ENCODE results near the gene PTGDS.

The PTGDS gene

DNA sequence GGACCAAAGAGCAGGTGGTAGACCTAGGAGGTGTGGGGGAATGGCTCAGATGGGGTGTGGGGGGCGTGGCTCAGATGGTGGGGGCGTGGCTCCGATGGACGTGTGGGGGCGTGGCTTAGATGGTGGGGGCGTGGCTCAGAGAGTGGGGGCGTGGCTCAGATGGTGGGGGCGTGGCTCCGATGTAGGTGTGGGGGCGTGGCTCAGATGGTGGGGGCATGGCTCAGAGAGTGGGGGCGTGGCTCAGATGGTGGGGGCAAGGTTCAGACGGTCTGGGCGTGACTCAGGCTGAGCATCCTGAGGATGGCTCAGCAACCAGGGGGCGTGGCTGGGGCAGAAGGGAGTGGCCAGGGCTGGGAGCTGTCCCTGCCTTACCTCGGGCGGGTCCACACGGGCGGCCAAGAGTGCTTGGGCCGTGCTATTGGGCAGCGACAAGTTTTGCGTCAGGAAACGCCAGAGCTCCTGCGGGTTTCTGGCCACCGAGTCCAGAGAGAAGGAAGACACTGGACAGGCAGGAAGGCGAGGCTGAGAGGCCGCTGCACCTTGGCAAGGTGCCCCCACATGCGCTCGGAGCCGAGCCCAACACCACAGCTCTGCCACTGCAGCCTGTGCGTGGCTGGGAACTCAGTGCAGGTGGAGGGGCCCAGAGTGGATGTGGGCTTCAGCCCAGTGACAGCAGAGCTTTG is 44.8 kb downstream of the PTGDS start:
- Histone ChIP-seq H3K27me3 (replicated peaks; ENCODE audit: control insufficient read depth, insufficient read depth, low read length) (no peaks in the 10 kb centered on the region; the same call in 1 of the 2 replicates), H3K36me3 (ENCODE audit: control insufficient read depth, insufficient read depth, low read length) (no peaks in the 10 kb centered on the region), H3K4me3 (replicated peaks; ENCODE audit: low read depth, low read length) (no peak overlapping the region)
- TF ChIP-seq, protein P1, sequence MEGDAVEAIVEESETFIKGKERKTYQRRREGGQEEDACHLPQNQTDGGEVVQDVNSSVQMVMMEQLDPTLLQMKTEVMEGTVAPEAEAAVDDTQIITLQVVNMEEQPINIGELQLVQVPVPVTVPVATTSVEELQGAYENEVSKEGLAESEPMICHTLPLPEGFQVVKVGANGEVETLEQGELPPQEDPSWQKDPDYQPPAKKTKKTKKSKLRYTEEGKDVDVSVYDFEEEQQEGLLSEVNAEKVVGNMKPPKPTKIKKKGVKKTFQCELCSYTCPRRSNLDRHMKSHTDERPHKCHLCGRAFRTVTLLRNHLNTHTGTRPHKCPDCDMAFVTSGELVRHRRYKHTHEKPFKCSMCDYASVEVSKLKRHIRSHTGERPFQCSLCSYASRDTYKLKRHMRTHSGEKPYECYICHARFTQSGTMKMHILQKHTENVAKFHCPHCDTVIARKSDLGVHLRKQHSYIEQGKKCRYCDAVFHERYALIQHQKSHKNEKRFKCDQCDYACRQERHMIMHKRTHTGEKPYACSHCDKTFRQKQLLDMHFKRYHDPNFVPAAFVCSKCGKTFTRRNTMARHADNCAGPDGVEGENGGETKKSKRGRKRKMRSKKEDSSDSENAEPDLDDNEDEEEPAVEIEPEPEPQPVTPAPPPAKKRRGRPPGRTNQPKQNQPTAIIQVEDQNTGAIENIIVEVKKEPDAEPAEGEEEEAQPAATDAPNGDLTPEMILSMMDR (IDR thresholded peaks at IDR 0.05; ENCODE audit: insufficient read depth, low read length, poor library complexity, severe bottlenecking): no peak
- DNase-seq (ENCODE audit: extremely low read depth, insufficient read length): peak; percentile 70

DNA sequence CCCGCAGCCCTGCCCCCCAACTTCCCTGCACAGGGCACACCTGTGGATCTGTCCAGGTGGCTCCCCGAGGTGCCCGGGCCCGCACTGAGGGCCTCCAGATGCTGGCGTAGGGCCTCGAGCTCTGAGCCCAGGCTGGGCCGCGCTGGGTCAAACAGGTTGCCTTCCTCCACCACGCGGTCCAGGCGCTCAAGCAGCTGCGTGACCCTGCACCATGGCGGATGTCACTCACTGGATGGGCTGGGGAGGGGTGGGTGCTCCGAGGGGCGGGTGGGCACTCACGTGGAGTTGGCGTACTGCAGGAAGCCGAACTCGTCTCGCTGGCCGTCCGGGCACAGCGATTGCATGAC is 45.3 kb downstream of the PTGDS start:
- Histone ChIP-seq H3K36me3 (ENCODE audit: control insufficient read depth, insufficient read depth, low read length) (no peaks in the 10 kb centered on the region), H3K27me3 (replicated peaks; ENCODE audit: control insufficient read depth, insufficient read depth, low read length) (no peaks in the 10 kb centered on the region; the same call in 1 of the 2 replicates), H3K4me3 (replicated peaks; ENCODE audit: low read depth, low read length) (no peak overlapping the region)
- no peak for DNase-seq (ENCODE audit: extremely low read depth, insufficient read length)
- TF ChIP-seq, protein P1 (IDR thresholded peaks at IDR 0.05; ENCODE audit: insufficient read depth, low read length, poor library complexity, severe bottlenecking): no peak

DNA sequence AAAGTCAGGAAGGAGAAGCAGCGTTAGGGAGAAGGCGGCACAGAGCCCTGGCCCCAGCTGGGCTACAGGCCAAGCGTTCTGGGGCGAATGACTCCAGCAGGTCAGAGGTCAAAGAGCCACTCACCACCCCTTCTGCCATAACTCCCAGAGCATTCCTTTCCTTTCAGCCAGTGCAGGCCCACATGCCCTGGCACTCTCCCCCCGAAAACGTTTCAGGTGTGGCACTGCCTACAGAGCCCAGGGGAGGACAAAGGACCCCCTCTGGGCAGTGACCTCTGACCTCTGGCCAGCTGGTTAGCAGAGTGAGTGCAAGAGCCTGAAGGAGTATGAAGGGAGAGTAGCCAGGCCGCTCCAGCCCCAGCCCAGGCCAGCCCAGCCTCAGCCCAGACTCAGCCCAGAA is 45.9 kb downstream of the PTGDS start:
- no peak for DNase-seq (ENCODE audit: extremely low read depth, insufficient read length)
- TF ChIP-seq, protein P1 (IDR thresholded peaks at IDR 0.05; ENCODE audit: insufficient read depth, low read length, poor library complexity, severe bottlenecking): no peak

DNA sequence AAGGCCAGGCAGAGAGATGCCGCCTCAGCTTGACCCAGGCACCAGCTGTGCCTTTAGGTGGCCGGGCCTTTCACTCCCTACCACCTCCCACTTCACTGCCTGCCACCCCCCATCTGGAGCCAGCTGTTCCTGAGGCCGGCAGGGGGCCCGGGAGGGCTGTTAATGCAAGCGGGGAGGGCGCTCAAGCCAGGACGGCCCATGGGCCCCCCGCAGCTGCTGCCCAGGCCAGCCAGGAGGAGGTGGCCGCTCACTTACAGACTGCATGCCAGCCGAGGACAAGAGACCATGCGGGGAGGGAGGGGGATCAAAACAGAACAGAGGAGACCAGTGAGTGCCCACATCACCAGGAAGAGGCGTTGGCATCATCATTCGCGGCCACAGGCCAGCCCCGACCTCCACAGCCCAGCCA is 46.3 kb downstream of the PTGDS start:
- Histone ChIP-seq H3K27me3 (replicated peaks; ENCODE audit: control insufficient read depth, insufficient read depth, low read length) (no peaks in the 10 kb centered on the region; the same call in 1 of the 2 replicates), H3K36me3 (ENCODE audit: control insufficient read depth, insufficient read depth, low read length) (no peaks in the 10 kb centered on the region), H3K4me3 (replicated peaks; ENCODE audit: low read depth, low read length) (no peak overlapping the region)
- no peak for DNase-seq (ENCODE audit: extremely low read depth, insufficient read length)
- TF ChIP-seq, protein P1 (IDR thresholded peaks at IDR 0.05; ENCODE audit: insufficient read depth, low read length, poor library complexity, severe bottlenecking): no peak

More for the DNA sequence above, 45.9 kb downstream of the PTGDS start:
- Histone ChIP-seq H3K27me3 (replicated peaks; ENCODE audit: control insufficient read depth, insufficient read depth, low read length) (no peaks in the 10 kb centered on the region; the same call in 1 of the 2 replicates), H3K4me3 (replicated peaks; ENCODE audit: low read depth, low read length) (no peak overlapping the region), H3K36me3 (ENCODE audit: control insufficient read depth, insufficient read depth, low read length) (no peaks in the 10 kb centered on the region)

DNA sequence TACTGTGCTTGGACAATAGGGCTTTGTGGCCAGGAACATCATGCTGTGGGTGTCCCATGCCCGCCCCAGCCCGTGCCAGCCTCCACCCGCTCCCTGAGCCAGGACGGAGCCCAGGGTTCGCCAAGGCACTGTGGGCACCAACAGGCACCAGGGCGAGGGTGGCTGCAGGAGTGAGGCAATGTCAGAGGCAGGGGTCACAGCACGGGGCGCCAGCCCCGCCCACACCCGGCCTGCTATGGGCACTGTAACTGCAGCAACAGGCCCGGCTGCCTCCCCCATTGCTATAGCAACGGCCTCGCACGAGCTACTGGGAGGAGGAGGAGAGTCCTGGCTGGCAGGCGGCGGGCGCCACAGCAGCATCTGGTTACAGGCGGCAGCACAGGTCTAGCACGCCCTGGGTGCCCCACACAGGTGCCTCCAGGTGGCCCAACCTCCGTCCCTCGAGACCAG is 48.2 kb downstream of the PTGDS start:
- no peaks in the 10 kb centered on the region; the same call in 1 of the 2 replicates for H3K27me3 ChIP-seq (replicated peaks; ENCODE audit: control insufficient read depth, insufficient read depth, low read length)
- no peak for DNase-seq (ENCODE audit: extremely low read depth, insufficient read length)
- H3K4me3 ChIP-seq (replicated peaks; ENCODE audit: low read depth, low read length): no peak overlapping the region
- no peaks in the 10 kb centered on the region for H3K36me3 ChIP-seq (ENCODE audit: control insufficient read depth, insufficient read depth, low read length)
- TF ChIP-seq, protein P1 (IDR thresholded peaks at IDR 0.05; ENCODE audit: insufficient read depth, low read length, poor library complexity, severe bottlenecking): no peak

Data from GM06990 (cell line).